ENCODE results near the gene CEP68. TPM values are rescaled to one million over a fixed set of nuclear protein-coding genes. Genes with fewer than 3 reads are reported as not detected.

The CEP68 gene
- total and polyA plus RNA-seq, 2 donors (not counting 1 experiment from before 2014, with no cell fraction given) = 8.5 to 12.7 TPM

GRCh38 chr2:65055422-65056214 lies 598 bp upstream of the CEP68 start:
- TF ChIP-seq CTCF (conservative IDR thresholded peaks at IDR 0.05 in 1 of 2, IDR thresholded peaks at IDR 0.05 in 1 of 2; ENCODE audit: low read depth in 1 of 2, low read length in 2 of 2) = no peak
- TF ChIP-seq EZH2 (IDR thresholded peaks at IDR 0.05; ENCODE audit: low read length, missing control alignments) = no peak
- no peak overlapping the region for H3K27ac ChIP-seq (ENCODE audit: insufficient read depth, low read length)
- peak overlapping the region; percentile 76 for H2AFZ ChIP-seq (ENCODE audit: low read length)
- no peak for DNase-seq (ENCODE audit: low read depth in 2 of 2)
- no peaks in the 10 kb centered on the region for H3K27me3 ChIP-seq (ENCODE audit: control insufficient read depth, insufficient read depth, low read length)
- peaks cover 5% of the 10 kb centered on the region for H3K4me1 ChIP-seq (ENCODE audit: control insufficient read depth, extremely low read depth, insufficient read depth, low read length)
- peak overlapping the region; percentile 66 to 75 (median 68) for H3K4me3 ChIP-seq (replicated peaks in 1 of 4; ENCODE audit: control extremely low read depth in 1 of 4, insufficient read depth in 1 of 4, low read depth in 3 of 4, low read length in 4 of 4)
- no peaks in the 10 kb centered on the region for H4K20me1 ChIP-seq (ENCODE audit: control insufficient read depth, extremely low read depth, insufficient read depth, low read length)
- peaks cover 8% of the 10 kb centered on the region for H3K79me2 ChIP-seq (ENCODE audit: control insufficient read depth, insufficient read depth, low read length)
- peak overlapping the region; percentile 45 for H3K9ac ChIP-seq (ENCODE audit: insufficient read depth, low read length)
- peak overlapping the region; percentile 95 for H3K4me2 ChIP-seq (ENCODE audit: extremely low read depth, insufficient read depth, low read length)
- H3K36me3 ChIP-seq (ENCODE audit: control insufficient read depth, insufficient read depth, low read length) = no peaks in the 10 kb centered on the region
- H3K9me3 ChIP-seq (ENCODE audit: control insufficient read depth, insufficient read depth, low read depth, low read length) = no peaks in the 10 kb centered on the region

- H3K36me3 ChIP-seq (ENCODE audit: control insufficient read depth, insufficient read depth, low read length) = no peaks in the 10 kb centered on the region
- DNase-seq (ENCODE audit: low read depth in 2 of 2) = no peak
- H3K79me2 ChIP-seq (ENCODE audit: control insufficient read depth, insufficient read depth, low read length) = peaks cover 8% of the 10 kb centered on the region
- no peaks in the 10 kb centered on the region for H3K27me3 ChIP-seq (ENCODE audit: control insufficient read depth, insufficient read depth, low read length)
- no peaks in the 10 kb centered on the region for H4K20me1 ChIP-seq (ENCODE audit: control insufficient read depth, extremely low read depth, insufficient read depth, low read length)
- peak overlapping the region; percentile 24 for H3K27ac ChIP-seq (ENCODE audit: insufficient read depth, low read length)
- H3K4me2 ChIP-seq (ENCODE audit: extremely low read depth, insufficient read depth, low read length) = peak overlapping the region; percentile 93
- peaks cover 5% of the 10 kb centered on the region for H3K4me1 ChIP-seq (ENCODE audit: control insufficient read depth, extremely low read depth, insufficient read depth, low read length)
- peak overlapping the region; percentile 68 for H3K9ac ChIP-seq (ENCODE audit: insufficient read depth, low read length)
- peak overlapping the region; percentile 60 for H2AFZ ChIP-seq (ENCODE audit: low read length)
- H3K9me3 ChIP-seq (ENCODE audit: control insufficient read depth, insufficient read depth, low read depth, low read length) = no peaks in the 10 kb centered on the region
- peak overlapping the region; percentile 66 to 73 (median 69) for H3K4me3 ChIP-seq (replicated peaks in 1 of 4; ENCODE audit: control extremely low read depth in 1 of 4, insufficient read depth in 1 of 4, low read depth in 3 of 4, low read length in 4 of 4)
- TF ChIP-seq CTCF (conservative IDR thresholded peaks at IDR 0.05 in 1 of 2, IDR thresholded peaks at IDR 0.05 in 1 of 2; ENCODE audit: low read depth in 1 of 2, low read length in 2 of 2) (no peak), EZH2 (IDR thresholded peaks at IDR 0.05; ENCODE audit: low read length, missing control alignments) (no peak)
These were observed 799 bp downstream of the CEP68 start for GRCh38 chr2:65057054-65057375.

GRCh38 chr2:65057391-65058052 lies 1.3 kb downstream of the CEP68 start:
- Histone ChIP-seq H3K4me3 (replicated peaks in 1 of 4; ENCODE audit: control extremely low read depth in 1 of 4, insufficient read depth in 1 of 4, low read depth in 3 of 4, low read length in 4 of 4) (peak overlapping the region; percentile 66 to 73 (median 69)), H3K9me3 (ENCODE audit: control insufficient read depth, insufficient read depth, low read depth, low read length) (no peaks in the 10 kb centered on the region), H3K79me2 (ENCODE audit: control insufficient read depth, insufficient read depth, low read length) (peaks cover 8% of the 10 kb centered on the region), H3K27ac (ENCODE audit: insufficient read depth, low read length) (peak overlapping the region; percentile 24), H4K20me1 (ENCODE audit: control insufficient read depth, extremely low read depth, insufficient read depth, low read length) (no peaks in the 10 kb centered on the region), H3K4me1 (ENCODE audit: control insufficient read depth, extremely low read depth, insufficient read depth, low read length) (peaks cover 5% of the 10 kb centered on the region), H2AFZ (ENCODE audit: low read length) (peak overlapping the region; percentile 60), H3K4me2 (ENCODE audit: extremely low read depth, insufficient read depth, low read length) (peak overlapping the region; percentile 93), H3K27me3 (ENCODE audit: control insufficient read depth, insufficient read depth, low read length) (no peaks in the 10 kb centered on the region), H3K36me3 (ENCODE audit: control insufficient read depth, insufficient read depth, low read length) (no peaks in the 10 kb centered on the region), H3K9ac (ENCODE audit: insufficient read depth, low read length) (peak overlapping the region; percentile 68)
- TF ChIP-seq CTCF (conservative IDR thresholded peaks at IDR 0.05 in 1 of 2, IDR thresholded peaks at IDR 0.05 in 1 of 2; ENCODE audit: low read depth in 1 of 2, low read length in 2 of 2) = no peak
- no peak for TF ChIP-seq EZH2 (IDR thresholded peaks at IDR 0.05; ENCODE audit: low read length, missing control alignments)
- peak; percentile 41 to 66 for DNase-seq (ENCODE audit: low read depth in 2 of 2)
